Suppressor macrophage treated with lipopolysaccharide for 1 hour (primary cell): ENCODE measurements around the gene VSIR.

Source experiments
- DNase-seq, 3 donors: peaks; one replicate each; pipeline ENCODE4 v3.0.0-alpha.2; 2020 to 2022

The VSIR gene

GRCh38 chr10:71806704-71807556 lies 33.6 kb upstream of the VSIR start:
- DNase-seq, result peak in 1 of 3 donors; percentile 39

- peak; percentile 89 to 90 (median 89) for DNase-seq
Measured at GRCh38 chr10:71805776-71806703, 32.7 kb upstream of the VSIR start.

GRCh38 chr10:71804077-71804476 lies 30.8 kb upstream of the VSIR start:
- peak in 2 of 3 donors; percentile 60 to 66 for DNase-seq

DNA sequence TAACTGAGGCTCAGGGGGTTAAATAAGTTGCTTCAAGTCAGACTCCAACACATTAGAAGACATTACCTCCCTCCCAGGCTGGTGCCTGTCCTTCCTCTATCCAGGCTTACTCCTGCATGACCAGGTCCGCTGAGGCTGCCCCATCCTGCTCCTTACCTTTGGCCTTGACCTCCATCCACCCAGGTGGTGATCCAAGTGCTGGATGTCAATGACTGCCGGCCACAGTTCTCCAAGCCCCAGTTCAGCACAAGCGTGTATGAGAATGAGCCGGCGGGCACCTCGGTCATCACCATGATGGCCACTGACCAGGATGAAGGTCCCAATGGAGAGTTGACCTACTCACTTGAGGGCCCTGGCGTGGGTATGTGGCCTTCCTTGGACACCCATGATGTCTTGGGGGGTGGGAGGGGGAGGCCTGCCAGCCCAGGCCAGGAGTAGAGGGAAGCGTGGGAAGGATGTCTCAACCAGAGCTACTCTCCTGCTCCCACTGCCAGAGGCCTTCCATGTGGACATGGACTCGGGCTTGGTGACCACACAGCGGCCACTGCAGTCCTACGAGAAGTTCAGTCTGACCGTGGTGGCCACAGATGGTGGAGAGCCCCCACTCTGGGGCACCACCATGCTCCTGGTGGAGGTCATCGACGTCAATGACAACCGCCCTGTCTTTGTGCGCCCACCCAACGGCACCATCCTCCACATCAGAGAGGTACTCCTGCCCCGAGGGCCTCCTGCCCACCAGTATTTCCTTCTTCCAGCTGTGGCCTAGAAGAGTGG lies 29.6 kb upstream of the VSIR start:
- peak in 1 of 3 donors; percentile 42 for DNase-seq

DNA sequence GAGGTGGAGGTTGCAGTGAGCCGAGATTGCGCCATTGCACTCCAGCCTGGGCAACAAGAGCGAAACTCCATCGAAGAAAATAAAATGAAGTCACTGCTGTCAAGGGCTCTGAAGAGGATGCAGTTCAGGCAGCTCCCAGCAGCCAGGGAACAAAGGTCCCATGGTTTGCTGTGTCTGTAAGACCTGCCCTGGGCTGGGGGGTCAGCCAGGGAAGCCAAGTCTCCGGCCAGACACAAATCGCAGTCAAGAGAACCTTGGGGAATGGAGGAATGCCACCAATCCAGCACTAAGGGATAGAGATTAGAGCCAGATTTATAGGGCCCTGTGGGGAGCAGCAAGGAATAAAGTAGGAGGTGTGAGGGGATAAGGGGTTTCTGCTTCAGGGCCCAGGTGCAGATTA lies 28.9 kb upstream of the VSIR start:
- DNase-seq, result no peak

DNA sequence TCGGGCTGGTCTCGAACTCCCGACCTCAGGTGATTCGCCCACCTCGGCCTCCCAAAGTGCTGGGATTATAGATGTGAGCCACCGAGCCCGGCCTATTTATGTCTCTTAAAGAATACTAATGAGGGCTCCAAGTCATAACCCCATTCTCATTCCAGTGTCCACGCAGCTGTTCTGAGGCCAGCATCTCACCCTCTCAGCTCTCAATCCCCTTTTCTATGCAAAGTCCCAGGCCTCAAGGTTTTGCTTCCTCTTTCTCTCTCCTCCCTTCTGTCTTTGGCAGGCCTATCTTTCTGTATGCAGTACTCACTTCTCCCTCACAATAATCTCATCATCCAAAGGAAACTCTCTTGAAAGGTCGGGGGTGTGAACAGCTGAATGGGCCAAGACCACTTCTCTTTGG lies 28.0 kb upstream of the VSIR start:
- peak in 2 of 3 donors; percentile 50 to 55 for DNase-seq

GRCh38 chr10:71799608-71800453 lies 26.5 kb upstream of the VSIR start:
- DNase-seq, result peak; percentile 60 to 66 (median 62)

DNA sequence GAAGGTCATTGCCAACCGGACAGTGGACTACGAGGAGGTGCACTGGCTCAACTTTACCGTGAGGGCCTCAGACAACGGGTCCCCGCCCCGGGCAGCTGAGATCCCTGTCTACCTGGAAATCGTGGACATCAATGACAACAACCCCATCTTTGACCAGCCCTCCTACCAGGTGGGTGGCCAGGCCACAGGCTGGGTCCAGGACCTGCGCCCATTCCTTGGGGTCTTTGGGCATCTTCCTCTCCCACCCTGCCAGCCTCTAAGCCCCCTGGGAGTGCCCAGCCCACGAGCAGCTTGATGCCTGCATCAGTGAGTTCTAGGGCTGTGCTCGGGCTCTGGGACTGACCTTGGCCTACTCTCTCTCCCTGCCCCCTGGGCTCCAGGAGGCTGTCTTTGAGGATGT lies 25.8 kb upstream of the VSIR start:
- no peak for DNase-seq

DNA sequence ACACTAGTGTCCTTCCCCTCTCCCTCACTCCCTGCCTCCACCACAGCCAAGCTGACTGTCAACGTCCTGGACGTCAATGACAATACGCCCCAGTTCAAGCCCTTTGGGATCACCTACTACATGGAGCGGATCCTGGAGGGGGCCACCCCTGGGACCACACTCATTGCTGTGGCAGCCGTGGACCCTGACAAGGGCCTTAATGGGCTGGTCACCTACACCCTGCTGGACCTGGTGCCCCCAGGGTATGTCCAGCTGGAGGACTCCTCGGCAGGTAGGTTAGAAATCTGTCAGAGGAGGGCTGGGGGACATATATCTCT lies 24.9 kb upstream of the VSIR start:
- DNase-seq, result peak in 1 of 3 donors; percentile 31

DNA sequence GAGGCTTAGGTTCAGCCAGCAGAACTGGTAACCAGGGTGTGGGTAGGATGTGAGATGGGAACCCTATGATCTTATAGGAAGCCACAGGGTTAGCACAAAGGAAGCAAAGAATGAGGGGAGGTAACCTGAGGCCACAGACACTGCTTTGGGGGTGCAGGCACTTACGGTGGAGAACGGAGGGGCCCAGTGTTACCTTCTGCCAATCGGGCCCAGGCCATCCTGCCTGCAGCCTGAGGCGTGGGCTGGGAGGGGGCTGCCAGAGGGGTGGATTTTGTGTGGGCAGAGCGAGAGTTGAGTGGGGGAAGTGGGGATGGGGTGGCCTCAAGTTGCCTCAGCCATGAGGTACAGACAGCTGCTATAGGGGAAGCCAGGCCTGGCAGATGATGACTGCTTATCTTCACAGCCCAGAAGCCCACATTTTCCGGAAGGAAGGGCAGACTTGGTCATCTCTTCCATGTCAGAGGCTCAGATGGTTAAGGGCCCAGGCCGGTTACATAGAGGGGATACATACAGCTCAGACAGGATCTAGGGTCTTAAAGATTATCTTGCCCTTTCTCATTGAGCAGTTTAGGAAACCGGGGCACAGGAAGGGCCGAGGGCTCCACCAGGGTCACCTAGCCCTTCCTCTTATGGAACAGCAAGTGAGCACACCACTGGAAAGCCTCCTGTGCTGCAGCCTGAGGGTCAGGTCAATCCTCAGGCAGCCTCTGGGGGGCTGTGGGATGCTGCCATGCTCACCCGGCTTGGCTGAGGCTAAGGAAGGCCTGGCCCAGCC lies 24.4 kb upstream of the VSIR start:
- DNase-seq, result peak; percentile 64 to 79 (median 78)

DNA sequence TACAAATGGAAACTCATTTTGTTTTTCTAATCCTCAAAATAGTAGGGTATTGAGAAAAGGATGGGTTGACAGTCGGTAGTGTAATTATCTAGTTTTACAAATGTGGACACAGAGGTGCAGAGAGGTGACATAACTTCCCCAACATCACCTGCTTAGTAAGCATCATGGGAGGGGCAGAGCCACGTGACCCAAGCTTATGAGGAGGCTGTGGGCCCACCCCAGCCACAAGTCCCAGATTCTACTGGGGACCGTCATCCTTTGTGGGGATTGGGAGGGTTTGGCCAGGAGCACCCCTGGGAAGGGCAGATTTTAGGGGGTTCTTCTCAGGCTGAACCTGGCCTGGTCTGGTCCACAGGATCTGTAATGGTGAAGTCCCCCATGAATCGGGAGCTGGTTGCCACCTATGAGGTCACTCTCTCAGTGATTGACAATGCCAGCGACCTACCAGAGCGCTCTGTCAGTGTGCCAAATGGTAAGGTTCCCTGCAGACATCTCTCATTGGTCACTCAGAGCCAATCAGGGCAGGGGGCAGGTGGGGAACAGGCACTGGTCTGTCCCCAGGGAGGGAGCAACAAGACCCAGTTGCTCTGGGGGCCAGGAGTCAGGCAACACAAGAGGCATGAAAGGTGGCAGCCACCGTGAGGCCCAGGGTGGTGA lies 23.6 kb upstream of the VSIR start:
- no peak for DNase-seq

DNA sequence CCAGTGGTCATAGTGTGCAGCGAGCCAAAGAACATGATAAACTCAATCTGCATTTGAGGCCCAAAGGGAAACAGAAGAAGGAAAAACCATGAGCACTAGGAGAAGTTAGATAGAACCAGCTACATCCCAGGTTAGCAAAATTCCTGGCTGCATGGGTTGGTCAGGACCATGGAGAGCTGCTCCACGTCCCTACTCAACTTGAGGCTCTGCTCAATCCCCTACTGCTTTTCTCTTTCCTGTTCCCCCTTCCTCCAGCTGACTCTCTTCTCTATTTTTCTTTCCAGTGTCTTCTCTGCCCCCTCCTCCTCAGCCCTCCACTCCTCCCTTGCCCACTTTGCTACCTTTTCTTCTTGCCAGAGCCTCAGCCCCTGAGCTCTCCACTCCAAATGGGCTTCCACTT lies 21.9 kb upstream of the VSIR start:
- peak in 2 of 3 donors; percentile 48 to 66 for DNase-seq

DNA sequence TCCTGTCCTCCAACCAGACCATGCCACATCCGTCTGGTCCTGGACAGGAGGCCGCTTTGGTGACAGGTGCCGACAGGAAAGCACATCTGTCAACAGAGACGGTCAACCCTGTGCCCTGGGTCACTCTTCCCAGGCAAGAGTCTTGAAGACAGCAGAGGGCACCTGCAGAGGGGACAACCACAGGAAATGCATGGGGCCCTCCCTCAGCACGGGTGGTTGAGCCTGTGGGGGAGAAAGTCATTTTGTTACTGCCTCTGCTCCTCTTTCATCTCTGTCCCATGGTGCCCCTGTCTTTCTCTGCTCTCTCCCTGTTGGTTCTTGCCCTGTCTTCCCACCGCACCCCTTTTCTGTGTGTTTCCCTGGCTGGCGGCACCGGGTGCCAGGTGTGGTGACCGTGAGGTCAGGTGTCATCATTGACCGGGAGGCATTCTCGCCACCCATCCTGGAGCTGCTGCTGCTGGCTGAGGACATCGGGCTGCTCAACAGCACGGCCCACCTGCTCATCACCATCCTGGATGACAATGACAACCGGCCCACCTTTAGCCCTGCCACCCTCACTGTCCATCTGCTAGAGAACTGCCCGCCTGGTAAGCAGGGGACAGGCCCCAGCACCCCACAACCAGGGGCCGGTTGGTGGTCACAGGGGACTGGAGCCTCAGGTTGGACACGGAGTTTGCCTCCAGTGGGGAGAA lies 17.6 kb upstream of the VSIR start:
- DNase-seq, result no peak

DNA sequence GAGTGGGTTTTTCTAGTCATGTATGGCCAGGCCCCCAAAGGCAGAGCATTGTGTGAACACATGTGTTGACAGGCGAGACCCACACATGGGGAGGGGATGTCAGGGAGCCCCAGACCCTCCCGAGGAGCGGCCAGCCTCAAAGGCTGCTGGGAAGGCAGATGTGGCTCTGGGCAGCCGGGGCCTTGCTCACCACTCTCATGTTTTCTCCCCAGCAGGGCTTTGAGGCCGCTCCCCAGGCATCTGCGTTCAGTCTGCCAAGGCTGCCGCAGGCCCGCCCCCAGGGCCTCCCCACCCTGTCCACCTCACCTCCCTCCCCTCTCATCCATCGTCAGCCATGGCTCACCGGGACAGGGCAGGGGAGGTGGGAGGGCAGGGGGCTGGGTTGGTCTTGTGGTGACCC lies 16.6 kb upstream of the VSIR start:
- DNase-seq, result no peak

DNA sequence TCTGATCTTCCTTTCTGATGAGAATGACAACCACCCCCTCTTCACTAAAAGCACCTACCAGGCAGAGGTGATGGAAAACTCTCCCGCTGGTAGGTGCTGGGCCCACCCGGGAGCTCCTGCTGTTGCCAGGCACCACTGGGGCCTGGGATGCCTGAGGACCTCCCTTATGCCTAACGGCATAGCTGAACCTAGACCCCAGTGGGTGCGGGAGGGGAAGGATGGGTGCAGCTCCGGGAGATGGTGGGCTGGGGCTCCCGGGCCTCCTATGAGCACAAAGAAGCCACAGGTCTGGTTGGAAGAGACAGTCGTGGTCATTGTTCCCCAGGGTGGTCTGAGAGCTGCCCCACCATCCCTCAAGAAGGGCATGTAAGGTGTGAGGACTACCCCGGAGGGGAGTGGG lies 15.6 kb upstream of the VSIR start:
- DNase-seq, result no peak

GRCh38 chr10:71784679-71785272 lies 11.5 kb upstream of the VSIR start:
- no peak for DNase-seq

GRCh38 chr10:71783917-71784678 lies 10.8 kb upstream of the VSIR start:
- no peak for DNase-seq

- peak; percentile 56 to 69 (median 64) for DNase-seq
Measured at GRCh38 chr10:71782917-71783490, 9.7 kb upstream of the VSIR start.
